ENCODE data around the gene PRR5L. TPM values are rescaled to one million over a fixed set of nuclear protein-coding genes. Genes with fewer than 3 reads are reported as not detected.

The PRR5L gene
- total and polyA plus RNA-seq, 3 experiments from 2014 or later = 28.4 to 43.0 (median 32.5) TPM

DNA sequence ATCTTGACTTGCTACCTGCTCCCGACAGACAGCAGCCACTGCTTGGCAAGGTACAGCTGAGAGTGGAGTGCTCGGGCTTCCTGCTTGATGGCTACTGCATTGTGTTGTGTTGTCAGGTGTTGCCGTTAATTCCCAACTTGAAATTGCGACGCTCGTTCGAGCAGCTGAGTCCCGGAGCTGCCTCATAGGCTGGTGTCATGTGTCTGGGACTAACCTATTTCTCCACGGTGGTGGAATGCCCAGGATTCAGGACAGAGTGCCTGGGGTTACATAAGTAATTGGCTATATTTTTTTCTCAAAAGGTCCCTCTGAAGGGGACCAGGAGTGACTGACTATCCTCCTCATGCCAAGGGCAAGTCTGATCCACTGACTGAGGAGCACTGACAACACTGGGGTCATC lies 25.4 kb upstream of the PRR5L start:
- POLR2A ChIA-PET = no interaction called here
- DNase-seq = no peak
- H3K4me3 ChIP-seq (ENCODE audit: low read length) = no peak overlapping the region
- Mint-ChIP-seq H3K9me3 (peaks cover 0 to 7% (median 5%) of the 10 kb centered on the region in 5 donors), H3K27ac (peak overlapping the region in 1 of 8 donors; percentile 61), H3K4me3 (no peak overlapping the region), H3K27me3 (peaks cover 0 to 2% of the 10 kb centered on the region in 2 donors), H3K4me1 (no peaks in the 10 kb centered on the region), H3K36me3 (peaks cover 33 to 54% (median 35%) of the 10 kb centered on the region in 3 donors)
- CTCF ChIA-PET = no interaction called here
- H3K4me1 ChIP-seq (ENCODE audit: insufficient read depth, low read length) = no peaks in the 10 kb centered on the region
- no peak overlapping the region for H3K27ac ChIP-seq (ENCODE audit: low read depth, low read length)
- H3K9me3 ChIP-seq (ENCODE audit: low read length) = no peaks in the 10 kb centered on the region
- H3K27me3 ChIP-seq (ENCODE audit: insufficient read depth, low read length, poor library complexity, severe bottlenecking) = no peaks in the 10 kb centered on the region
- H3K36me3 ChIP-seq (ENCODE audit: insufficient read depth, low read length) = peaks cover 11% of the 10 kb centered on the region

DNA sequence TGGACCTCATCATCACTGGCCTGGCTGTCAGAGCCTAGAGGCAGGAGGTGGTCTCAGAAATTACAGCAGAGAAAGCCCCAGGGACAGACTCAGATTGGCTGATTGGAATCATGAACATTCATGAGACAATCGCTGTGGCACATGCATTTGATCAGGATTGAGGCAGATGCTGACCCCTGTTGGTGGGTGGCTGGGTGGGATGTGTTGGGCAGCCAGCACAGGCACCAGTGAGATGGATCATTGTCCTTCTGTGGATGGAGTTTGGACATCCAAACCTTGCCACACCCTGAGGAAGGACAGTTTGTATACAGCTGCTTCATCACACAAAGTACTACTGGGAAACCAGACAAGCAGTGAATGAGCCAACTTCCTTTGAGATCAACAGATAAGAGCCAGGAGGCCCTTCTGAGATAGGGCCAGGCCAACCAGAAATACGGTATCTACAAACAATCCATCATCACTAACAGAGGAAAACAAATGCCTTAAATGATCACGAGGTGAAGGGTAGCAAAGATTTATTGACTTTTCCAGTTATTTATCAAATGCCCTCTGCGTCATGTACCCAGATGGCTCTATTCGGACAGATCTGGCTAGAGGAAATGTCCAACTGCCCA lies 24.2 kb upstream of the PRR5L start:
- POLR2A ChIA-PET = no interaction called here
- CTCF ChIA-PET = interaction anchor here (1.3 kb wide), 1 partner anchor 221 kb away, joined by 5 read pairs; no protein-coding TSS in a partner anchor
- Histone ChIP-seq H3K36me3 (ENCODE audit: insufficient read depth, low read length) (peaks cover 12% of the 10 kb centered on the region), H3K27ac (ENCODE audit: low read depth, low read length) (no peak overlapping the region), H3K27me3 (ENCODE audit: insufficient read depth, low read length, poor library complexity, severe bottlenecking) (no peaks in the 10 kb centered on the region), H3K4me1 (ENCODE audit: insufficient read depth, low read length) (no peaks in the 10 kb centered on the region), H3K4me3 (ENCODE audit: low read length) (no peak overlapping the region), H3K9me3 (ENCODE audit: low read length) (no peaks in the 10 kb centered on the region)
- no peaks in the 10 kb centered on the region for H3K4me1 Mint-ChIP-seq
- DNase-seq = no peak
- no peak overlapping the region for H3K4me3 Mint-ChIP-seq
- peaks cover 0 to 7% (median 5%) of the 10 kb centered on the region in 5 donors for H3K9me3 Mint-ChIP-seq
- H3K27me3 Mint-ChIP-seq = no peaks in the 10 kb centered on the region
- H3K36me3 Mint-ChIP-seq = peaks cover 33 to 63% (median 39%) of the 10 kb centered on the region in 3 donors
- H3K27ac Mint-ChIP-seq = no peak overlapping the region

DNA sequence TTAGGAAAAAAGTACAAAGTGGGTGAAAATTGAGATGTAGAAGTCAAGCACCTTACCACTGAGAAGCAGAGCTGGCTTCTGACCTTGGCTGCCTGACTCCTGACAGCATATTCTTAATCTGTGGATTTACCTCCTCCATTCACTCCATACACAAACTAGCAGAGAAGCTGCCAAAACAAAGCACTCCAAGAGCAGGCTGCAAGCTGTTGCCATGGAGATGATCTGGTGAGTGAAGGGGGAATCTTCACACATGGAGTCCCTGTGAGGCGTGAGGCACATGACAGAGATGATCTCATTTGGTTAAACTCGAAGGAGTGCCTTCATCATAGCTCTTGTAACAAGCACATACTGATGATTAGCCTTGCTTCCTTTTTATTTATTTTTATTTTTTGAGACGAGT lies 23.0 kb upstream of the PRR5L start:
- Histone ChIP-seq H3K4me3 (ENCODE audit: low read length) (no peak overlapping the region), H3K27ac (ENCODE audit: low read depth, low read length) (no peak overlapping the region), H3K27me3 (ENCODE audit: insufficient read depth, low read length, poor library complexity, severe bottlenecking) (no peaks in the 10 kb centered on the region), H3K4me1 (ENCODE audit: insufficient read depth, low read length) (no peaks in the 10 kb centered on the region), H3K36me3 (ENCODE audit: insufficient read depth, low read length) (peaks cover 16% of the 10 kb centered on the region), H3K9me3 (ENCODE audit: low read length) (no peaks in the 10 kb centered on the region)
- Mint-ChIP-seq H3K27ac (no peak overlapping the region), H3K4me3 (no peak overlapping the region), H3K27me3 (no peaks in the 10 kb centered on the region), H3K36me3 (peaks cover 33 to 74% (median 48%) of the 10 kb centered on the region in 3 donors), H3K9me3 (peaks cover 0 to 7% (median 5%) of the 10 kb centered on the region in 5 donors), H3K4me1 (no peaks in the 10 kb centered on the region)
- ChIA-PET CTCF (interaction anchor here (1.2 to 1.3 kb wide), 2 partner anchors 12 to 220 kb away, joined by 3 to 5 read pairs; no protein-coding TSS in a partner anchor), POLR2A (no interaction called here)
- DNase-seq = no peak

- Histone ChIP-seq H3K4me1 (ENCODE audit: insufficient read depth, low read length) (no peaks in the 10 kb centered on the region), H3K4me3 (ENCODE audit: low read length) (no peak overlapping the region), H3K36me3 (ENCODE audit: insufficient read depth, low read length) (peaks cover 27% of the 10 kb centered on the region), H3K9me3 (ENCODE audit: low read length) (no peaks in the 10 kb centered on the region), H3K27ac (ENCODE audit: low read depth, low read length) (no peak overlapping the region), H3K27me3 (ENCODE audit: insufficient read depth, low read length, poor library complexity, severe bottlenecking) (no peaks in the 10 kb centered on the region)
- H3K4me1 Mint-ChIP-seq = no peaks in the 10 kb centered on the region
- H3K4me3 Mint-ChIP-seq = no peak overlapping the region
- peaks cover 33 to 87% (median 48%) of the 10 kb centered on the region in 3 donors for H3K36me3 Mint-ChIP-seq
- DNase-seq = no peak
- POLR2A ChIA-PET = no interaction called here
- peak overlapping the region in 1 of 8 donors; percentile 19 for H3K27ac Mint-ChIP-seq
- H3K9me3 Mint-ChIP-seq = peaks cover 0 to 7% (median 5%) of the 10 kb centered on the region in 5 donors
- CTCF ChIA-PET = interaction anchor here (1.1 to 1.5 kb wide), 3 partner anchors 8 to 651 kb away, joined by 3 to 4 read pairs (median 4); partner anchors contain the start of gene COMMD9
- H3K27me3 Mint-ChIP-seq = no peaks in the 10 kb centered on the region
Measured at GRCh38 chr11:36274414-36274813, 21.7 kb upstream of the PRR5L start.

DNA sequence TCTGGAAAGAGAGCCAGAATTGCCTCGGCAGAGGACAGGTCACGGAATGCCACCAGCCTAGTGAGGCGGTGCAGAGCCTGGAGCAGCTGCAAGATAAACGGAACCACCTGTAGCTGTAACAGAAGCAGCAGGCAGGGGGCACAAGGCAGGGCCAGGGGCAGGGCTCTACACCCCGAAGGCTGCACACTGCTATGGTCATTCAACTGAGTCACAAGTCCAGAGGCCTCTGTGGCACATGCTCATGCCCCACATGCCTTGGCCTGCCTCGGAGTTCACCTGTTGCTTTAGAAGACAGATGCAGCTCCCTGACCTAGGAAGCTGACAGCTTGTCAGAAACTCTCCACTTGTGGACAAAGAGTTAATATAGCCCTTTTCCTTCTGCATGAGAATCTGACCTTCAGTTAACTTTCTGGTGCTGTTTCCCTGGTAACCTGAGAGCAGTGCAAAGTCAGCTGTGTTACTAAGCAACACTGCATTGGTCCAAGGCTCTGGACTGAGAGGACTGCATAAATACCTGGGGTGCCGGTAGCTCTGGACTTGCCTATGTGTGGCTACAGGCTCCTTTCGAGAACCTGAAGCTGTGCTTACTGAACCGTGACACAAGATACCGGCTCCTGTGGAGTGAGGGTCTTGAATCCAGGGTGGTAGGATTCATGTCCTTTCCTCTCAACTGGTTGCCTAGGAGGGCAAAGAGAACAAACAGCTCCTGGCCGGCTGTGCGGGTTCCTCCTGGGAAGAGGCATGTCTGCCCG lies 17.4 kb upstream of the PRR5L start:
- H3K9me3 ChIP-seq (ENCODE audit: low read length) = no peaks in the 10 kb centered on the region
- peaks cover 10 to 23% (median 15%) of the 10 kb centered on the region in 3 donors for H3K4me1 Mint-ChIP-seq
- H3K36me3 ChIP-seq (ENCODE audit: insufficient read depth, low read length) = peaks cover 29% of the 10 kb centered on the region
- no peaks in the 10 kb centered on the region for H3K27me3 ChIP-seq (ENCODE audit: insufficient read depth, low read length, poor library complexity, severe bottlenecking)
- no peak overlapping the region for H3K4me3 Mint-ChIP-seq
- peaks cover 4 to 12% (median 5%) of the 10 kb centered on the region in 5 donors for H3K9me3 Mint-ChIP-seq
- no peak for DNase-seq
- H3K27ac Mint-ChIP-seq = no peak overlapping the region
- CTCF ChIA-PET = no interaction called here
- H3K27me3 Mint-ChIP-seq = peaks cover 0 to 4% of the 10 kb centered on the region in 2 donors
- POLR2A ChIA-PET = no interaction called here
- H3K36me3 Mint-ChIP-seq = peaks cover 25 to 76% (median 35%) of the 10 kb centered on the region in 3 donors
- H3K27ac ChIP-seq (ENCODE audit: low read depth, low read length) = no peak overlapping the region
- no peak overlapping the region for H3K4me3 ChIP-seq (ENCODE audit: low read length)
- no peaks in the 10 kb centered on the region for H3K4me1 ChIP-seq (ENCODE audit: insufficient read depth, low read length)

DNA sequence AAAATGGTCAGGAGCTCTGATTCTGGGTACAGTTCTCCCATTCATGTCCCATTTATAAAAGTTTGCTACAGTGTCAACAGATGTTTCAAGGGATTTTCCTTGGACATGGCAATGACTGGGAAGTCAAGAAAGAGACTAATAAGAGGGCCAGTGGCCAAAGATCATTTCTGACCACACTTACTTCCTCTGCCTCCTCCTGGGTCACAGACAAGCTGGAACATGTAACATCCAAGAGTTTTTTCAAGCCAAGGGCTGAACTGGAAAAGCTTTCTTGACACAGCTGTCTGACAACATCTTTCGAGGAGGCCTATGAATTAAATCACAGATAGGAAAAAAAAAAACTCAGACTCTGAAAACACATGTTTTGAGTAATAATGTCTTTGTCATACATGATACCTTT lies 15.6 kb upstream of the PRR5L start:
- Histone ChIP-seq H3K9me3 (ENCODE audit: low read length) (no peaks in the 10 kb centered on the region), H3K27me3 (ENCODE audit: insufficient read depth, low read length, poor library complexity, severe bottlenecking) (no peaks in the 10 kb centered on the region), H3K4me3 (ENCODE audit: low read length) (no peak overlapping the region), H3K4me1 (ENCODE audit: insufficient read depth, low read length) (no peaks in the 10 kb centered on the region), H3K27ac (ENCODE audit: low read depth, low read length) (no peak overlapping the region), H3K36me3 (ENCODE audit: insufficient read depth, low read length) (peaks cover 17% of the 10 kb centered on the region)
- Mint-ChIP-seq H3K4me3 (no peak overlapping the region), H3K36me3 (peaks cover 23 to 60% (median 30%) of the 10 kb centered on the region in 3 donors), H3K27ac (no peak overlapping the region), H3K4me1 (peaks cover 24 to 41% (median 32%) of the 10 kb centered on the region in 3 donors), H3K9me3 (peaks cover 4 to 12% (median 5%) of the 10 kb centered on the region in 5 donors), H3K27me3 (peaks cover 0 to 4% of the 10 kb centered on the region in 2 donors)
- no peak for DNase-seq
- ChIA-PET POLR2A (no interaction called here), CTCF (interaction anchor here (1.3 kb wide), 1 partner anchor 15 kb away, joined by 5 read pairs; no protein-coding TSS in a partner anchor)

DNA sequence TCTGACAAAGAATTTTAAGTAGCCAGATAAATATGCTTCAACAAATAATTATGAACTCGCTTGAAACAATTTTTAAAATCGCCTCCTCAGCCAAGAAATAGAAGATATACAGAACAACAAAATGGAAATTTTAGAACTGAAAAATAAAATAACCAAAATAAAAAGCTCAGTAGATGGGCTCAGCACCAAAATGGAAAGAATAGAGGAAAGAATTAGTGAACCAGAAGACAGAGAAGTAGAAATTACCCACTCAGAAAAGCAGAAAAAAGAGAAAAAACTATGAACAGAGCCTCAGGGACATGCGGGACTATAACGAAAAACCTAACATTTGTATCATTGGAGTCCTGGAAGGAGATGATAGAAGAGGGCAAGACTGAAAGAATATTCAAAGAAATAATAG lies 14.2 kb upstream of the PRR5L start:
- ChIA-PET CTCF (no interaction called here), POLR2A (no interaction called here)
- Histone ChIP-seq H3K27me3 (ENCODE audit: insufficient read depth, low read length, poor library complexity, severe bottlenecking) (no peaks in the 10 kb centered on the region), H3K27ac (ENCODE audit: low read depth, low read length) (no peak overlapping the region), H3K4me3 (ENCODE audit: low read length) (no peak overlapping the region), H3K4me1 (ENCODE audit: insufficient read depth, low read length) (no peaks in the 10 kb centered on the region), H3K9me3 (ENCODE audit: low read length) (no peaks in the 10 kb centered on the region), H3K36me3 (ENCODE audit: insufficient read depth, low read length) (peaks cover 17% of the 10 kb centered on the region)
- Mint-ChIP-seq H3K27me3 (peaks cover 0 to 4% of the 10 kb centered on the region in 2 donors), H3K4me3 (no peak overlapping the region), H3K27ac (no peak overlapping the region), H3K9me3 (peaks cover 4 to 12% (median 5%) of the 10 kb centered on the region in 5 donors), H3K4me1 (peaks cover 30 to 46% (median 42%) of the 10 kb centered on the region in 3 donors), H3K36me3 (peaks cover 23 to 51% (median 26%) of the 10 kb centered on the region in 3 donors)
- no peak for DNase-seq

- H3K27ac ChIP-seq (ENCODE audit: low read depth, low read length) = no peak overlapping the region
- no peak overlapping the region for H3K4me3 Mint-ChIP-seq
- no peak overlapping the region for H3K4me3 ChIP-seq (ENCODE audit: low read length)
- CTCF ChIA-PET = no interaction called here
- no peaks in the 10 kb centered on the region for H3K9me3 ChIP-seq (ENCODE audit: low read length)
- no peak overlapping the region for H3K27ac Mint-ChIP-seq
- H3K4me1 Mint-ChIP-seq = peaks cover 34 to 52% (median 47%) of the 10 kb centered on the region in 3 donors
- peaks cover 4% of the 10 kb centered on the region for H3K4me1 ChIP-seq (ENCODE audit: insufficient read depth, low read length)
- POLR2A ChIA-PET = no interaction called here
- H3K36me3 ChIP-seq (ENCODE audit: insufficient read depth, low read length) = peaks cover 13% of the 10 kb centered on the region
- no peaks in the 10 kb centered on the region for H3K27me3 ChIP-seq (ENCODE audit: insufficient read depth, low read length, poor library complexity, severe bottlenecking)
- H3K36me3 Mint-ChIP-seq = peaks cover 17 to 42% (median 23%) of the 10 kb centered on the region in 3 donors
- H3K9me3 Mint-ChIP-seq = peaks cover 4 to 12% (median 5%) of the 10 kb centered on the region in 5 donors
- peaks cover 0 to 4% of the 10 kb centered on the region in 2 donors for H3K27me3 Mint-ChIP-seq
- no peak for DNase-seq
Measured at GRCh38 chr11:36282926-36283325, 13.2 kb upstream of the PRR5L start.

Measured in CD8-positive, alpha-beta memory T cell (primary cell).